GM23338 (cell line): ENCODE data around the gene CLDN2. TPM values are rescaled to one million over a fixed set of nuclear protein-coding genes. Genes with fewer than 3 reads are reported as not detected.

Source experiments
- ATAC-seq: fragments of 200-7000 bp; cut with Tn5 transposase; 3 replicates; pipeline ENCODE4 v1.9.1; 2020
- DNase-seq: peaks from one replicate; pipeline ENCODE4 v3.0.0-alpha.2; 2015; ENCODE audit warnings: low spot score
- H2AFZ ChIP-seq: fragments of 200-600 bp; sonication (generic); 2 replicates; pipeline ENCODE4 v1.8.0; 2016; ENCODE audit warnings: antibody characterized with exemption, mild to moderate bottlenecking, moderate library complexity
- H3F3A ChIP-seq: fragments of 200-600 bp; sonication (generic); replicated peaks from 2 replicates; pipeline ENCODE4 v1.8.0; 2017; ENCODE audit warnings: antibody characterized with exemption, mixed run types, low read depth
- H3K27ac ChIP-seq: fragments of 200-600 bp; sonication (generic); 2 replicates; pipeline ENCODE4 v1.6.1; 2016; ENCODE audit warnings: low read depth
- H3K27me3 ChIP-seq: fragments of 200-600 bp; sonication (generic); 2 replicates; pipeline ENCODE4 v1.8.0; 2016; ENCODE audit warnings: mild to moderate bottlenecking, mixed run types, moderate library complexity; ENCODE audit not compliant: insufficient read depth
- H3K36me3 ChIP-seq: fragments of 200-600 bp; sonication (generic); 2 replicates; pipeline ENCODE4 v1.8.0; 2016; ENCODE audit warnings: mild to moderate bottlenecking; ENCODE audit not compliant: insufficient read depth
- H3K4me1 ChIP-seq: fragments of 200-600 bp; sonication (generic); 2 replicates; pipeline ENCODE4 v1.8.0; 2016; ENCODE audit warnings: mild to moderate bottlenecking, moderate library complexity; ENCODE audit not compliant: insufficient read depth
- H3K4me2 ChIP-seq: fragments of 200-600 bp; sonication (generic); 2 replicates; pipeline ENCODE4 v1.7.1; 2017; ENCODE audit warnings: mixed run types
- H3K4me3 ChIP-seq: fragments of 200-600 bp; sonication (generic); 2 replicates; pipeline ENCODE4 v1.6.1; 2016; ENCODE audit warnings: mixed run types
- H3K79me2 ChIP-seq: fragments of 200-600 bp; sonication (generic); replicated peaks from 2 replicates; pipeline ENCODE4 v1.8.0; 2017; ENCODE audit warnings: mild to moderate bottlenecking; ENCODE audit not compliant: insufficient read depth
- H3K9me2 ChIP-seq: fragments of 200-600 bp; sonication (generic); 2 replicates; pipeline ENCODE4 v1.8.0; 2017; ENCODE audit not compliant: insufficient read depth
- H4K20me1 ChIP-seq: fragments of 200-600 bp; sonication (generic); replicated peaks from 2 replicates; pipeline ENCODE4 v1.8.0; 2017; ENCODE audit warnings: mild to moderate bottlenecking; ENCODE audit not compliant: insufficient read depth
- H3K27ac Mint-ChIP-seq: 2 replicates; pipeline ENCODE4 v1.8.0; 2020; ENCODE audit warnings: inconsistent platforms, mild to moderate bottlenecking, moderate library complexity, mixed read lengths
- H3K27me3 Mint-ChIP-seq: 3 replicates; pipeline ENCODE4 v1.8.0; 2022; ENCODE audit warnings: low read depth, mild to moderate bottlenecking, moderate library complexity, mixed read lengths, inconsistent platforms; ENCODE audit not compliant: insufficient read depth, poor library complexity
- H3K36me3 Mint-ChIP-seq: 3 replicates; pipeline ENCODE4 v1.8.0; 2021; ENCODE audit warnings: low read depth, mild to moderate bottlenecking, inconsistent platforms, moderate library complexity, mixed read lengths
- H3K4me1 Mint-ChIP-seq: 3 replicates; pipeline ENCODE4 v1.8.0; 2020; ENCODE audit warnings: mild to moderate bottlenecking, inconsistent platforms, mixed read lengths
- H3K4me3 Mint-ChIP-seq: 3 replicates; pipeline ENCODE4 v1.8.0; 2021; ENCODE audit warnings: moderate library complexity, mild to moderate bottlenecking, inconsistent platforms, mixed read lengths
- H3K9me3 Mint-ChIP-seq: 3 replicates; pipeline ENCODE4 v1.8.0; 2020; ENCODE audit warnings: moderate library complexity, mild to moderate bottlenecking, inconsistent platforms, mixed read lengths
- CREB1 ChIP-seq: fragments of 250-450 bp; sonication (Bioruptor Pico); IDR thresholded peaks from 2 replicates; pipeline ENCODE4 v1.5.0; 2020; ENCODE audit warnings: low read depth, mild to moderate bottlenecking, moderate library complexity
- CTCF ChIP-seq, 2 experiments: fragments of 200-600 bp in 1 of 2; sonication (generic) in 1 of 2; conservative IDR thresholded peaks; 2 replicates each; pipeline versions ENCODE4 v1.5.1 to v1.6.1; 2016 to 2017; ENCODE audit warnings: antibody characterized with exemption in 2 of 2, low read depth in 2 of 2, mild to moderate bottlenecking in 2 of 2, moderate library complexity in 1 of 2
- ETS1 ChIP-seq: IDR thresholded peaks from 2 replicates; pipeline ENCODE4 v1.6.1; 2016; ENCODE audit warnings: antibody characterized with exemption
- EZH2 ChIP-seq: fragments of 200-600 bp; sonication (generic); IDR thresholded peaks from one replicate; pipeline ENCODE4 v1.8.0; 2017; ENCODE audit warnings: antibody characterized with exemption, mild to moderate bottlenecking, low read depth; ENCODE audit not compliant: unreplicated experiment
- EZH2phosphoT487 ChIP-seq: fragments of 200-600 bp; sonication (generic); IDR thresholded peaks from one replicate; pipeline ENCODE4 v1.8.1; 2018; ENCODE audit warnings: antibody characterized with exemption; ENCODE audit not compliant: unreplicated experiment
- NANOG ChIP-seq: IDR thresholded peaks from 2 replicates; pipeline ENCODE4 v1.6.1; 2016; ENCODE audit warnings: antibody characterized with exemption, borderline replicate concordance
- POLR2AphosphoS5 ChIP-seq: IDR thresholded peaks from 2 replicates; pipeline ENCODE4 v1.6.1; 2016; ENCODE audit warnings: antibody characterized with exemption, low read depth
- STAT1 ChIP-seq: IDR thresholded peaks from one replicate; pipeline ENCODE4 v1.6.1; 2016; ENCODE audit warnings: antibody characterized with exemption; ENCODE audit not compliant: unreplicated experiment
- ZNF114 ChIP-seq: fragments of 250-450 bp; sonication (Bioruptor Pico); IDR thresholded peaks from 2 replicates; pipeline ENCODE4 v1.5.0; 2020; ENCODE audit warnings: mild to moderate bottlenecking, moderate library complexity
- ZNF331 ChIP-seq: fragments of 250-450 bp; sonication (Bioruptor Pico); IDR thresholded peaks from 2 replicates; pipeline ENCODE4 v1.5.0; 2020; ENCODE audit warnings: low read depth, mild to moderate bottlenecking, moderate library complexity
- ZNF462 ChIP-seq: fragments of 250-450 bp; sonication (Bioruptor Pico); IDR thresholded peaks from 2 replicates; pipeline ENCODE4 v1.5.0; 2020; ENCODE audit warnings: mild to moderate bottlenecking, moderate library complexity
- polyA plus RNA-seq: library from polyadenylated mRNA; unstranded; fragments of >200 nt; fragmentation: Nextera tagmentation; extraction: Ambion mirVana; gene quantifications from 2 replicates; pipeline ENCODE4 v1.2.1, GENCODE V29; 2016
- total RNA-seq: library from RNA; depleted of rRNA; stranded (reverse); fragments of >200 nt; shearing (Covaris generic); gene quantifications from 2 replicates; pipeline ENCODE4 v1.2.3, GENCODE V29; 2014

Gene CLDN2
- total and polyA plus RNA-seq, 2 experiments from 2014 or later: not detected

- TF ChIP-seq CTCF (conservative IDR thresholded peaks at IDR 0.05; ENCODE audit: low read depth in 2 of 2) (no peak), ZNF114 (CRISPR knock-in tag) (no peak), STAT1 (no peak), NANOG (no peak), CREB1 (CRISPR knock-in tag) (no peak), POLR2AphosphoS5 (no peak), EZH2phosphoT487 (no peak), ETS1 (no peak), ZNF331 (CRISPR knock-in tag) (no peak), EZH2 (no peak)
Observed at GRCh38 chrX:106931831-106932491, 11.8 kb downstream of the CLDN2 start (continued).

- TF ChIP-seq CREB1 (CRISPR knock-in tag): no peak
- H3K9me3 Mint-ChIP-seq: no peaks in the 10 kb centered on the region
- DNase-seq (no peak), ATAC-seq (no peak)
- no peaks in the 10 kb centered on the region for H3K36me3 Mint-ChIP-seq
- H3K27me3 Mint-ChIP-seq: no peaks in the 10 kb centered on the region
- Histone ChIP-seq H3K36me3 (no peaks in the 10 kb centered on the region), H3K4me3 (no peak overlapping the region), H2AFZ (no peak overlapping the region), H3F3A (no peaks in the 10 kb centered on the region), H3K27me3 (no peaks in the 10 kb centered on the region), H3K9me2 (no peaks in the 10 kb centered on the region), H3K27ac (no peak overlapping the region), H4K20me1 (no peaks in the 10 kb centered on the region), H3K4me2 (no peak overlapping the region), H3K79me2 (no peaks in the 10 kb centered on the region), H3K4me1 (no peaks in the 10 kb centered on the region)
- no peak overlapping the region for H3K4me3 Mint-ChIP-seq
- H3K27ac Mint-ChIP-seq: no peak overlapping the region
- H3K4me1 Mint-ChIP-seq: no peaks in the 10 kb centered on the region
Observed at GRCh38 chrX:106932492-106932923, 12.3 kb downstream of the CLDN2 start.

- Histone ChIP-seq H3K4me3 (no peak overlapping the region), H3K79me2 (no peaks in the 10 kb centered on the region), H3K4me2 (no peak overlapping the region), H3F3A (no peaks in the 10 kb centered on the region), H3K36me3 (no peaks in the 10 kb centered on the region), H2AFZ (no peak overlapping the region), H3K4me1 (no peaks in the 10 kb centered on the region), H3K27me3 (no peaks in the 10 kb centered on the region), H3K27ac (no peak overlapping the region), H4K20me1 (no peaks in the 10 kb centered on the region), H3K9me2 (no peaks in the 10 kb centered on the region)
- DNase-seq (no peak), ATAC-seq (no peak)
- Mint-ChIP-seq H3K4me3 (no peak overlapping the region), H3K9me3 (no peaks in the 10 kb centered on the region), H3K27me3 (no peaks in the 10 kb centered on the region), H3K27ac (no peak overlapping the region), H3K36me3 (no peaks in the 10 kb centered on the region), H3K4me1 (no peaks in the 10 kb centered on the region)
- no peak for TF ChIP-seq EZH2
- no peak for TF ChIP-seq STAT1
- no peak for TF ChIP-seq ZNF462 (CRISPR knock-in tag)
- TF ChIP-seq ZNF114 (CRISPR knock-in tag): no peak
Observed at GRCh38 chrX:106932960-106933537, 12.8 kb downstream of the CLDN2 start.
